SU-DHL-6 (cell line): ENCODE data around the gene TMEM178B.

ENCODE experiments used
- EZH2phosphoT487 ChIP-seq: fragments of 200-600 bp; sonication (generic), shearing (Covaris generic); conservative IDR thresholded peaks from 2 replicates; pipeline ENCODE4 v1.6.1; 2018; ENCODE audit warnings: mild to moderate bottlenecking, antibody characterized with exemption, low read length, moderate library complexity, mixed read lengths
- TF ChIP-seq, protein P1 (sequence below): fragments of 200-600 bp; sonication (generic); IDR thresholded peaks from one replicate; pipeline ENCODE4 v1.5.1; 2017; ENCODE audit warnings: antibody characterized with exemption, mild to moderate bottlenecking, low read length, moderate library complexity; ENCODE audit not compliant: insufficient read depth, poor library complexity, severe bottlenecking

DNA sequence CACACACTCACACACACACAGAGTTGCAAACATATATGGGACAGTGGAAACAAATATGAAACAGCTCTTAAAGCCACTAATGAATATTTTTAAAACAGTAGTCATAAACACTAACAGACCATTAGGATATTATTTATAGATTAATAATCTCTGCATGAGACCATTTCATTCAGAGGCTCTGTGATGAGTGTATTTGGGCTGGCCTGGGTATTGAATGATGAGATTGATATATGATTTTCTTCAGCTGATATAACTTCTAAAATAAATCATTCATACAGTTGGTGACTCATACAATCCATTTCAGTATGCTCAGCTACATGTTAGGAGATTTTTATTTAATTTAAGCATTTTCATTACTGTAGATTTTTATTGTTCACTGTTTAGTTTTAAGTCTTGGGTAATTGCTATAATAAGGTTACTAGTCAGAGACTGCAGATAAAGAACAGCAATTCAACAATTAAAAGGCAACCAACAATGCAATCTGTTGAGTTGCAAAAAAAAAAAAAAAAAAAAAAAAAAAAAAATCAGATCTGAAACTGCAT is 452.2 kb downstream of the TMEM178B start:
- TF ChIP-seq, protein P1, sequence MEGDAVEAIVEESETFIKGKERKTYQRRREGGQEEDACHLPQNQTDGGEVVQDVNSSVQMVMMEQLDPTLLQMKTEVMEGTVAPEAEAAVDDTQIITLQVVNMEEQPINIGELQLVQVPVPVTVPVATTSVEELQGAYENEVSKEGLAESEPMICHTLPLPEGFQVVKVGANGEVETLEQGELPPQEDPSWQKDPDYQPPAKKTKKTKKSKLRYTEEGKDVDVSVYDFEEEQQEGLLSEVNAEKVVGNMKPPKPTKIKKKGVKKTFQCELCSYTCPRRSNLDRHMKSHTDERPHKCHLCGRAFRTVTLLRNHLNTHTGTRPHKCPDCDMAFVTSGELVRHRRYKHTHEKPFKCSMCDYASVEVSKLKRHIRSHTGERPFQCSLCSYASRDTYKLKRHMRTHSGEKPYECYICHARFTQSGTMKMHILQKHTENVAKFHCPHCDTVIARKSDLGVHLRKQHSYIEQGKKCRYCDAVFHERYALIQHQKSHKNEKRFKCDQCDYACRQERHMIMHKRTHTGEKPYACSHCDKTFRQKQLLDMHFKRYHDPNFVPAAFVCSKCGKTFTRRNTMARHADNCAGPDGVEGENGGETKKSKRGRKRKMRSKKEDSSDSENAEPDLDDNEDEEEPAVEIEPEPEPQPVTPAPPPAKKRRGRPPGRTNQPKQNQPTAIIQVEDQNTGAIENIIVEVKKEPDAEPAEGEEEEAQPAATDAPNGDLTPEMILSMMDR, result no peak
- no peak for TF ChIP-seq EZH2phosphoT487
